Measurements from ENCODE around the gene IL1RAPL2.

DNA sequence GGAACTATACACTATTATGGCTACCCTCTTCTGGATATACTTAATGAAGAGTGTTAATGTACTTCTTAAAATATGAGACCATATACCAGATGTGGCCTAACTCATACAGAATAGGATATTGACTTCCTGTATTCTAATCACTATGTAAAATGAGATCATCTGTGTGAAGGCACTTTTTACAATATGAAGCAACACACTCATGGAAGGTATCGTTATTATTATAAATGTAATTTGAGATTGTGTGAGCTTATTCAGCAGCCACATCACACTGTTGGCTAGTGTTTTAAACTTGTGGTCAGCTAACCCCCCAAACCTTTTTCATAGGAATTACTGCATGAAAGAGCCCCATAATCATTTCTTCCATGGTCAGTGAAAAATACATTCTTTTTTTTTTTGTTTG lies 936.3 kb downstream of the IL1RAPL2 start:
- TF ChIP-seq EZH2 (IDR thresholded peaks at IDR 0.05; ENCODE audit: low read depth) (no peak), CTCF (conservative IDR thresholded peaks at IDR 0.05) (no peak)

Data from PC-9 (cell line).